KG1 (cell line): ENCODE results near the gene MCTS1.
A peak's percentile ranks its signal among the peaks of the same experiment; 100 is the strongest.
"Not testable (repeated sequence)": the region's sequence is repeated elsewhere in the genome, so short reads cannot be mapped to it uniquely, and the experiment has no call there.

Experiments used
- DNase-seq: peaks from one replicate; lab custom pipeline; 2025; lab: John Stamatoyannopoulos, UW

The MCTS1 gene, protein sequence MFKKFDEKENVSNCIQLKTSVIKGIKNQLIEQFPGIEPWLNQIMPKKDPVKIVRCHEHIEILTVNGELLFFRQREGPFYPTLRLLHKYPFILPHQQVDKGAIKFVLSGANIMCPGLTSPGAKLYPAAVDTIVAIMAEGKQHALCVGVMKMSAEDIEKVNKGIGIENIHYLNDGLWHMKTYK

DNA sequence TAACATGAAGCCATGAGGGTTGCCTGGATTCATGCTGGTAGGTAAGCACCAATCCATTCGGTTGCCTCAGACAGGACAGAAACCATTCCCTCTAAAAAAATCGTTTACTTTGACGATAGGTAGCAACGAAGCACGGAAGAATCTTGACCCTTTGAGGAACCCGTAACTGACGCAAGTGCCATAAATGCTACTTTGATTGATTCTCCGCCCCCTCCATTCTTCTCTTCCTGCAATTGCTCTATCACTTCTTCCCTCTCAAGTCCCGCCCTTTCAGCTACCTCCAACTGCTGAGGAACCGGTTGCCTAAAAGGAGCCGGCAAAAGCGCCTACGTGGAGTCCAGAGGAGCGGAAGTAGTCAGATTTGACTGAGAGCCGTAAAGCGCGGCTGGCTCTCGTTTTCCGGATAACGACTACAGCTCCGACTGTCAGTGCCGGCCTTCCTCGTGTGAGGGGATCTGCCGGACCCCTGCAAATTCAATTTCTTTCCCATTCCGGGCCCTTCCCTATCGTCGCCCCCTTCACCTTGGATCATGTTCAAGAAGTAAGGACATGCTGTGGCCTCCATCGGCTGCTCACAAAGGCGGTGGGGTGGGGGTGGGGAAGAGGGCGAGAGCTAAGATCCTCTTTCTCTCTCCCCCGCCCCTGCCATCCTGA is at the start of gene MCTS1:
Gene MCTS1 (plus strand): TSS at position 395 of the 654 bp plus-strand sequence. CDS start 136 bp downstream, at position 531.
- peak; percentile 50 for DNase-seq

GRCh38 chrX:120556251-120556650 is 47.6 kb upstream of the MCTS1 start:
- no peak for DNase-seq

DNA sequence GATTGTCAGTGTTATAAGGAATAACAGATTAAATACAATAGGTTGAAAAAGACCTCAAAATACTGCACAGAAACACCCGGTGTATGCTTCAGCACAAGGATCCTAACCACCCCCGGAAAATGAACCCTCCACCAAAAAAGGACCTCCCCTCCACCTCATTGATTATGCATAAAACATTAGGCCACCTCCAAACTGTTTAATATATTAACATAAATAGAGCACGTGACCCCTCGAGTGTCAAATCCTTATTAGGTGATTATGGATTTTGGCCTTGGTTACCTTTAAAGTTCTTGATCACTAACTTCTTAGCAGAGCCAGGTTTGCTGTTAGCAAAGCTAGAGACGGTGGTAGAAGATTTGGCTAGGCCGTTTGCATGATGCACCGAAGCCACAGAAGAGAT is 44.1 kb upstream of the MCTS1 start:
- DNase-seq = no peak

GRCh38 chrX:120560405-120560841 is 43.5 kb upstream of the MCTS1 start:
- DNase-seq = no peak

DNA sequence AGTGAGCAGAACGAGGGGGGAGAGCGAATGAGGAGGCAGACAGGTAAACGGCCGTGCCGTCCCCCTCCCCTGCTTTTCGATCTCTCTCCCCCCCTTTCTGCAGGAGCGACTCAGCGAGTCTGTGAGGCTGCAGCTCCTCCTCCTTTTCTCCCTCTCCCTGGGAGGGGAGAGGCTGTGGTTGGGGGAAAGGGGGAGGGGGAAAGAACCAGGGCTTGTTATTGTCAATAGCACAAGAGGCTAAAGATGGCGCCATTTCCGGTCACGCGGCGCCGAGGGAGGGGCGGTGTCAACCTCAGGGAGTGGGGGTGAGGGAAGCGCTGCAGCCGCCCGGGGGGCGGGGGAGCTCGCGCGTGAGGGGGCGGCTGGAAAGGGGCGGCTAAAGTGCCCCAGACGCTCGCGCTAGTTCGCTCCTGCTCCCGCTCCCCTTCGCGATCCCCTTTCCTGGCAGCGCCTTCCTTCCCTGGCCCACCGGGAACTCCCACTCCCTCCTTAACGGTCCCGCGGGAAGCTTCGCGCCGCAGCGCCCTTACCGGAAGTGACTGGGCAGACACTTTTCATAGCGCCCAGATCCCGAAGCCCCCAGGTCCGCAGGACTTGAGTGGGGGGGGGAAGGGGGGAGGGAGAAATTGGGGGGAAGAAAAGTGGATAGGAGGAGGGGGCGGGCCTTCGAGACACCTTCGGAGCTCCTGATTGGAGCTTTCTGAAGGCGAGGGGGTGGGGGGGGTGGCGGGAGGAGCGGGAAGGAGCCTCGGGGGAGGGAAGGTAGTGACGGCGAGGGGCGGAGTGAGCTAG is 42.9 kb upstream of the MCTS1 start, which contains the start of gene CUL4B:
Gene CUL4B (minus strand): TSS at position 121 of the 792 bp plus-strand sequence. CDS start 324 bp downstream, outside the sequence.
- DNase-seq = peak; percentile 62

DNA sequence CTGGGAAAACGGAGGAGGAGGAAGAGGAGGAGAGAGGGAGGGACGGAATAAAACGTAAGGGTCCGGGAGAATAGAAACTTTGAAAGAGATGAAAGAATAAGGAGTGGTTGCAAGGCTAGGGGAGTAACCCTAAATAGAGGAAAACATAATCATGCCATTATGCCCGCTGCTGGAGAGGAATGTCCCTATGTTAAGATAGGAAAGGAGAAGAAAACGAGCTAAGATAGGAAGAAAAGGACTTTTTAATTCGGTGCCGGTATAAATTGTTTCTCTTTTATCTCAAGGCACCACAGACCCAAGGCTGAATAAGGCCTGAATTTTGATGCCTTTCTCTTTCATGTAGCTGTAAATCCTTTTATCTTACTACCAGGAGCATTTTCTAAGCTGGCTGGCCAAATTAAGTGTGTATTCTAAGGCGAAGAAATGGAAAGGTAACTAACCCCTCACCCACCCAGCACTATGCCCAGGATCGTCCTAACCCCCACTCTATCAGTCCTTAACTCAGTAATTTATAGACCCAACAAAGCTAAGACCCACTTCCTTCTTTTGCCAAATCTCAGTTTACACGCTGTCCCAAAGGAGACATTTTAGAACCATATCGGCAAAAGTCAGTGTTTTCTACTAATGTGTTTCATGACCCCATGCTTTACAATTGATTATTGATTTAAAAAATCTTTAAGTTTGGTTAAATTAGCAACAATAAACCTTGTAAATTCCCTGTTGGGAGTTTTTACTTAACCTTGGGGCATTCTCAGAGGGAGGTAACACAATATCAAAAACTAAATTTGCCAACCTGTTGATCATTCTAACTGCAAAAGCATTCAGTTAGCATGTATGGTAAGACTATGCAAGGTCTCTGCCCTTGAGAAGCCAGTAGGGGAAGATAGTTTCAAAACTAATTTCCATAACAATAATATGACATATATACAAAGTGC is 42.0 kb upstream of the MCTS1 start:
- no peak for DNase-seq

- no peak for DNase-seq
These were observed 41.4 kb upstream of the MCTS1 start for GRCh38 chrX:120562569-120562926.

GRCh38 chrX:120564925-120565324 is 39.0 kb upstream of the MCTS1 start:
- DNase-seq = no peak

DNA sequence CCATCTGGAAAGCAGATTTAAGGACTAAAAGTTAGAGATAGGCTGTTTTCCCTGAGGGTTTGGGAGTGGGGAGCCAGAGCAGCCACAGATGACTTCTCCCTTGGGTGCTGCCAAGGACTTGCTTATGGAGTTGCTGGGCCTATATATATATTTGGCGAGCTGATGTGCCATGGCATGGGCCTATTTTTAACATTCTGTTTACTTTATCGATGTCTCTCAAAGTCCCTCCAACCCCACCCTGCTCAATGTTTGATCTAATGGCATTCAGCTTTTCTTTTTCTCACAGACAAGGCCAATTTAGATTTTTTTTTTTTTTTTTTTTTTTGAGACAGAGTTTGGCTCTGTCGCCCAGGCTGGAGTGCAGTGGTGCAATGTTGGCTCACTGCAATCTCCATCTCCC is 37.1 kb upstream of the MCTS1 start:
- no peak for DNase-seq

DNA sequence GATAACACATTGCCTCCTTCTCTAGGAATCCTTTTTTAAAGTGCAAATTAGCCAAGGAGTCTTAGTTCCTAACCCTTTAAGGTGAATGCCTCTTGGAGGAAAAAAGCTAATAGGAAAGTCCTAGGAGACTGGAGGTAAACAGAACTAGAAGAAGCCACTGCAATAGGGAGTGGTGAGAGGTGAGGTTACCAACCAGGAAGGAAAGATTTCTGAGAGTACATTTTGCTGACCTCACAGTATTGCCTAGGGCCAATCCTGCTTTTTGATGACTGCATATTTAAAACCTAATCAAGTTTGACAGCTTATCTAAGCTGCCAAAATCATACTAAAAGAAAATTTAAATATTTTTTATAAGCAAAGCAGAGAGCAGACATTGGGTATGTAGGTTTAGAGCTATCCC is 35.9 kb upstream of the MCTS1 start:
- no peak for DNase-seq

- no peak for DNase-seq
These were observed 35.3 kb upstream of the MCTS1 start for GRCh38 chrX:120568609-120569008.

DNA sequence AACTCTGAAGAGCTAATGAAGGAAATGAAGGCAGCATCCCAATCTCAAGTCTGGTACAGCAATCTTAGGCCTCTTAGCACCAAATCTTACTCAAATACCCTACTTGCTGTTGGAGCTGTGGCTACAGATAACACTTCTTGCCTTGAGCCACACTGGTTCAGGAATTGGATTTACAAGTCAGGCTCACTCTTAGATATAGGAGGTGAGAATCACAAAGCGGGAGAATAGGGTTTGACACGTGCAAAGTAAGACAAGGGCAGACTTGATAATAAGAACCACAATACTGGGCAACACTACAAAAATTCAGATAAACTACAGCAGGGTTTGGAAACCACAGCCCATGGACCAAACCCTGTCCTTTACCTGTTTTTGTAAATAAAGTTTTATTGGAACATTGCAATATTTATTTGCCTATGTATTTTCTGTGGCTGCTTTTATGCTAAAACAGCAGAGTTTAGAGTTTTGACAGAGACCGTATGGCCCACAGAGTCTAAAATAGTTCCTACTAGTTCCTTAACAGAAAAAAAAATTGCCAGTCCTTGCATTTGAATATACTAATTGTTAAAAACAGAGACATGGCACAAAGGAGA is 33.8 kb upstream of the MCTS1 start:
- DNase-seq = no peak

DNA sequence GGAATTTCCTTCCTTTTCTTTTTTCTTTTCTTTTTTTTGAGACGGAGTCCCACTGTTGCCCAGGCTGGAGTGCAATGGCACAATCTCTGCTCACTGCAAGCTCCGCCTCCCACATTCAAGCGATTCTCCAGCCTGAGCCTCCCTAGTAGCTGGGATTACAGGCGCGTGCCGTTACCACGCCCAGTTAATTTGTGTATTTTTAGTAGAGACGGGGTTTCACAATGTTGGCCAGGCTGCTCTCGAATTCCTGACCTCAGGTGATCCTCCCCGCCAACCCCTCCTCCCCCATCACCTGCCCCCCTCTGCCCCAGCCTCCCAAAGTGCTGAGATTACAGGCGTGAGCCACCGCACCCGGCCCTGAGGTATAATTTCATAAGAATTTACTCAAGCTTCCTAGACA is 30.1 kb upstream of the MCTS1 start:
- not testable (repeated sequence) for DNase-seq

DNA sequence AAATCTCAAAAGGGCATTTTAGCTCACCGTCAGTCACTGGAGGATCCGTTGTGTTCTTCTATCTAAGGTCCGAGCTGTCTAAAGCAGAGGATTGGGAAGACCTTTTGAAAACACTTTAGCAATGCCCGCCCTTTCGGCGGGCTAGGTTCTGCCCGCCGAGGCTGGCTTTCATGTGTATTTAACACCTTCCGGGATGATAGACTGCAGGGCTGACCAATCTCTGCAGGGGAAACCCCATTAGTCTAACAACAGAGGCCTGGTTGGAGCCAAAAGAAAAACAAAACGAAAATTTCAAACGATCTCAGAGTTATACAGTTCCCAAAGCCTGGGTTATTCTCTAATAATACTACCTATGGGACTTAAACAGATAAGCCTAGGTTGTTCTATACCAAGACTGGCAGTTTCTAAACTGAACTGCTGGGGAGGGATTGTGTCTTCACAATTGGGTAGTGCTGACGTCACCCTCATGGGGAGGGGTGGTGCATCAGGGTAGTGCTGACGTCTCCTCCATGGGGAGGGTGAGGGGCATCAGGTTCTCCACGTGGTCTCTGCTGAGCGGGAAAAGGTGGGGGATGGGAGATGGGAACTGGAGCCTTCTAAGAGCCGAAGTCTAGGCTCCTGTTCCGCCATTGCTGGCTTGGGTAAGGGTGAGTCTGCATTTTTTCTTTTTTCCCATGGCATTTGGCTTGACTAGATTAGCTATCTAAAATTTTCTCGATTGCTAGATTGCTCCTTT is 28.4 kb upstream of the MCTS1 start:
- no peak for DNase-seq

DNA sequence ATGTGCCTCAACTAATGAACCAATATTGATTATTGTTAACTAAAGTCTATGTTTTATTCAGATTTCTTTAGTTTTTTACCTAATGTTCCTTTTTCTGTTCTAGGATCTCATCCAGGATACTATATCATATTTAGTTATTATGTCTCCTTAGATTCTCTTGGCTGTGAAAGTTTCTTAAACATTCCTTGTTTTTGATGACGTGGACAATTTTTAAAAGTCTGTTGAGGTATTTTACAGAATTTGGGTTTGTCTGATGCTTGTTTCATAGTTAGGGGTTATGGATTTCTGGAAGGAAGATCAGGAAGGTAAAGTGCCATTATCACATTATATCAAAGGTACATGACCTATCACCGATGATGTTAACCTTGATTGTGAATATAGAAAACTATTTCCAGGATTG is 18.2 kb upstream of the MCTS1 start:
- no peak for DNase-seq

DNA sequence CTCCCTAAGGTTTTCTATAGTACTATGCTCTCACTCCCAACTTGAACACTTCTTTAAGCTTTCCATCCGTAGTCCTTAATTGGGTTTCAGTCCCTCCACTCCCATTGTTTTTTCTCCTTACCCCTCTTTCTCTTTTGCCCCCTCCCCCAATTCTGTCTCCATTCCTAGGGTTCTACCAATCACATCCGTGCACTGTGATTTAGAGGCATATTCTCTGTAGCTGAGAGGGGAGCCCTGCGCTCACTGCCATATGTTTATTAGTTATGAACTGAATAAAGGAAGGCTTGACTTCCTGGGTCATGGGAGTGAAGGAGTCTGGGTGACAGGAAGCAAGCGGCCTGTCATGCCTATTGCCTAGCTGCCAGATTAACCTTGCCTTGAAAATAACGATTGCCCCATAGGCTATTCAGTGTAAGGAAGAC is 471 bp downstream of the MCTS1 start:
- no peak for DNase-seq

DNA sequence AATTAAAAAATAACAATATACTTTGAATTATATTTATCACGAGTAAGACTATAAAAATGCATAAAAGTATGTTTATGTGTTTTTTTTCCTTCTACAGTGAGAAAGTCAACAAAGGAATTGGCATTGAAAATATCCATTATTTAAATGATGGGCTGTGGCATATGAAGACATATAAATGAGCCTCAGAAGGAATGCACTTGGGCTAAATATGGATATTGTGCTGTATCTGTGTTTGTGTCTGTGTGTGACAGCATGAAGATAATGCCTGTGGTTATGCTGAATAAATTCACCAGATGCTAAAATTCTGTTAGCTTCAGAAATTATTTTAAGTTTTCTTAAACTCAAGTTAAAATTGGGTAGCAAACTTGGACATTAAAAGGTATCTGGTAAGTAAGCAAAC is 8.2 kb downstream of the MCTS1 start:
- no peak for DNase-seq

GRCh38 chrX:120614816-120615215 is 10.9 kb downstream of the MCTS1 start:
- DNase-seq = no peak

DNA sequence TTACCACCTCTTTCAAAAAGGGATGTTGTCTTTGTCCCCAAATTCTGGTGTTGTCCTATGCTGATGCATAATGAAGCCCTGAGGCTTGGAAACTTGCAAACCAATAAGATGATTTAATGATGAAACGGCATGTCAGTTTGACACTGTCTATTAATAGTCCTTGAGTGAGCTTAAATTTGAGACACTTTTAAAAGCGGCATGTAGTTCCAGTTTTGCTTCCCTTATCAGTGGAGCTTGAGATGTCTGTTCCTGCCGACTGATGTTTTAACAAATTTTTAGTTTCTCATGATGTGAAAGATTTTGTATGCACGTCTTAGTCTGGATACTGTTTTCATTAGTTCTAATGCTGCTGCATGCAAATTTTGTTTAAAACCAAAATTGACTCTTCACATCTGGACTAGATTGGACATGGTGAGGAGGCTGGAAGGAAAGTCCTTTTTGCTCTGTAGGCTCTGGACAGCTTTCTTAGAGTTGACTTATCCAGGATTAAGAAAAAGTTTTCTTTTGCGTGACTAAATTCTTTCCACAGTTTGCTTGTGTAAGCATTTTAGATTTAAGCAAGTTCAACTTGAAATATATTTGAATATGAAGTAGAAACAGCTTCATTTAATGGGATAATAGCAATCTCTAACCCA is 14.2 kb downstream of the MCTS1 start:
- no peak for DNase-seq

DNA sequence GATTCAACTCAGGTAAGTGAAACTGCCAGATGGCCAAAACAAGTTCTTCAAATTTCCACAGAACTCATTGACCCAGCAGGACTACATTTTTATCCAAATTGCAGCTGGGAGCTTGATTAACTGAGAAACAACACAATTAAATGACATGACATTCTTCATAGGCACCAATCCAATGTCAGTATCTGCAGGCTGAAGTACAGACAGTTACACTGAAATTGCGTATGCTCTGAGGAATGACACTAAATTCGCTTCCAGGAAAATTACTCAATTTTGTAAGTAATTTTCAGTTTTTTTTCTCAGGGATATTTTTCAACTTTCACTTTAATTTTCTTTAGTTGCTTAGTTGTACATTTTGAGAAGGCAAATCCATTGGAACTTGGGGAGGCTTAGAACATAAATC is 21.5 kb downstream of the MCTS1 start:
- DNase-seq = no peak
